HCT116 (cell line): Measurements from ENCODE around the gene SRPK2. TPM values are rescaled to one million over a fixed set of nuclear protein-coding genes. Genes with fewer than 3 reads are reported as not detected.

Experiments
- ATAC-seq: fragments of 200-7000 bp; cut with Tn5 transposase; 2 replicates; pipeline ENCODE4 v1.9.1; 2020; ENCODE audit warnings: mild to moderate bottlenecking, moderate library complexity
- BruUV-seq: library from RNA; stranded (reverse); fragments of 400-500 nt; replicated peaks from 2 replicates; lab custom pipeline; 2021; lab: Mats Ljungman, UMichigan
- CTCF ChIA-PET: fragments of 300-600 bp; sonication (Branson Sonifier 250); formaldehyde crosslinking; loops from one replicate; lab custom pipeline; 2021; ENCODE audit warnings: antibody characterized with exemption; lab: Charles Lee
- POLR2A ChIA-PET: fragments of 300-600, 350-600 bp; sonication (Branson Sonifier 250); formaldehyde crosslinking; loops from one replicate; lab custom pipeline; 2021; ENCODE audit warnings: antibody characterized with exemption; lab: Charles Lee
- RAD21 ChIA-PET, 2 experiments: fragments of 300-600 bp; sonication (Branson Sonifier 250); formaldehyde crosslinking; loops; one replicate each; lab custom pipeline; 2023; ENCODE audit warnings: low total read pairs in 2 of 2; ENCODE audit not compliant: uncharacterized antibody in 2 of 2, unreplicated experiment in 2 of 2, low non-redundant PET in 1 of 2; lab: Charles Lee
- DNase-seq: peaks from one replicate; pipeline ENCODE4 v3.0.0-alpha.2; 2010; ENCODE audit warnings: low read depth, low spot score
- H2AFZ ChIP-seq: fragments of 200-600 bp; shearing (Covaris generic), sonication (generic); 2 replicates; pipeline ENCODE4 v1.6.1; 2017; ENCODE audit warnings: low read depth, mixed run types, mixed read lengths, antibody characterized with exemption, low read length; ENCODE audit not compliant: poor library complexity, severe bottlenecking
- H3K27ac ChIP-seq: 2 replicates; pipeline ENCODE4 v1.5.1; 2012; ENCODE audit warnings: low read depth, low read length
- H3K27me3 ChIP-seq: fragments of 200-600 bp; sonication (generic); 2 replicates; pipeline ENCODE4 v1.6.1; 2016; ENCODE audit warnings: mixed run types, low read length, mixed read lengths; ENCODE audit not compliant: insufficient read depth
- H3K36me3 ChIP-seq, 2 experiments: fragments of 200-500 bp in 1 of 2; fragments of 200-600 bp in 1 of 2; sonication (Bioruptor generic) in 1 of 2; sonication (generic) in 1 of 2; 2 replicates each; pipeline versions ENCODE4 v1.5.1 to v1.6.1; 2014 to 2016; ENCODE audit warnings: low read length in 2 of 2, inconsistent platforms in 1 of 2, mixed read lengths in 1 of 2, mixed run types in 1 of 2; ENCODE audit not compliant: insufficient read depth in 2 of 2, control insufficient read depth in 1 of 2
- H3K4me1 ChIP-seq, 2 experiments: fragments of 200-600 bp in 1 of 2; sonication (generic) in 1 of 2; 2 replicates each; pipeline versions ENCODE4 v1.5.1 to v1.6.1; 2012 to 2017; ENCODE audit warnings: low read length in 2 of 2, inconsistent platforms in 1 of 2, mild to moderate bottlenecking in 1 of 2, mixed read lengths in 1 of 2, mixed run types in 1 of 2, moderate library complexity in 1 of 2; ENCODE audit not compliant: insufficient read depth in 2 of 2, control insufficient read depth in 1 of 2
- H3K4me2 ChIP-seq: fragments of 200-600 bp; sonication (generic); 2 replicates; pipeline ENCODE4 v1.6.1; 2017; ENCODE audit warnings: mixed run types, low read length, mixed read lengths
- H3K4me3 ChIP-seq, 2 experiments: fragments of 200-600 bp in 1 of 2; sonication (generic) in 1 of 2; replicated peaks in 1 of 2; 2 replicates each; pipeline ENCODE4 v1.5.1; 2011 to 2016; ENCODE audit warnings: low read length in 2 of 2, control low read depth in 1 of 2, low read depth in 1 of 2, mild to moderate bottlenecking in 1 of 2, mixed read lengths in 1 of 2, mixed run types in 1 of 2
- H3K79me2 ChIP-seq: fragments of 200-600 bp; sonication (generic); 2 replicates; pipeline ENCODE4 v1.6.1; 2017; ENCODE audit warnings: mild to moderate bottlenecking, mixed run types, low read length, moderate library complexity, mixed read lengths; ENCODE audit not compliant: insufficient read depth
- H3K9ac ChIP-seq: fragments of 200-600 bp; sonication (generic); 2 replicates; pipeline ENCODE4 v1.6.1; 2016; ENCODE audit warnings: low read length, mixed read lengths
- H3K9me2 ChIP-seq: fragments of 200-600 bp; sonication (generic), shearing (Covaris generic); 2 replicates; pipeline ENCODE4 v1.6.1; 2017; ENCODE audit warnings: mixed run types, mild to moderate bottlenecking, moderate library complexity; ENCODE audit not compliant: insufficient read depth
- H3K9me3 ChIP-seq, 2 experiments: fragments of 200-500 bp in 1 of 2; fragments of 200-600 bp in 1 of 2; sonication (Bioruptor generic) in 1 of 2; sonication (generic) in 1 of 2; 2 replicates each; pipeline ENCODE4 v1.6.1; 2014 to 2017; ENCODE audit warnings: low read length in 2 of 2, mixed read lengths in 2 of 2, inconsistent platforms in 1 of 2, low read depth in 1 of 2, mild to moderate bottlenecking in 1 of 2, mixed run types in 1 of 2, moderate library complexity in 1 of 2; ENCODE audit not compliant: control insufficient read depth in 1 of 2, insufficient read depth in 1 of 2
- H4K20me1 ChIP-seq: fragments of 200-600 bp; sonication (generic), shearing (Covaris generic); 2 replicates; pipeline ENCODE4 v1.6.1; 2017; ENCODE audit warnings: mixed run types, mild to moderate bottlenecking, moderate library complexity; ENCODE audit not compliant: insufficient read depth
- CEBPB ChIP-seq: IDR thresholded peaks from 2 replicates; pipeline ENCODE4 v1.6.1; 2012; ENCODE audit warnings: low read depth
- EZH2 ChIP-seq: fragments of 200-600 bp; sonication (generic); IDR thresholded peaks from 2 replicates; pipeline ENCODE4 v1.6.1; 2017; ENCODE audit warnings: antibody characterized with exemption, mixed run types
- POLR2A ChIP-seq: IDR thresholded peaks from 2 replicates; pipeline ENCODE4 v1.7.0; 2011; ENCODE audit warnings: borderline replicate concordance; ENCODE audit not compliant: insufficient read depth, insufficient read length; ENCODE audit errors: extremely low read depth
- RAD21 ChIP-seq: IDR thresholded peaks from 2 replicates; pipeline ENCODE4 v1.6.1; 2012; ENCODE audit warnings: low read depth, mild to moderate bottlenecking
- SIN3A ChIP-seq: IDR thresholded peaks from 2 replicates; pipeline ENCODE4 v1.6.1; 2012; ENCODE audit warnings: low read depth
- SP1 ChIP-seq: IDR thresholded peaks from 2 replicates; pipeline ENCODE4 v1.6.1; 2012; ENCODE audit warnings: low read depth
- TCF7L2 ChIP-seq: IDR thresholded peaks from 2 replicates; pipeline ENCODE4 v1.7.0; 2011; ENCODE audit warnings: borderline replicate concordance, inconsistent platforms; ENCODE audit not compliant: insufficient read depth, insufficient read length; ENCODE audit errors: extremely low read depth
- YY1 ChIP-seq: IDR thresholded peaks from 2 replicates; pipeline ENCODE4 v1.6.1; 2011; ENCODE audit warnings: low read length, low read depth, moderate library complexity, mild to moderate bottlenecking; ENCODE audit not compliant: insufficient replicate concordance; ENCODE audit errors: extremely low read depth
- intact Hi-C: fragments of 100-400 bp; cut with micrococcal nuclease; formaldehyde crosslinking; loops from 2 replicates; pipeline ENCODE4 v1.10.0; 2022
- total RNA-seq: library from RNA; stranded (reverse); gene quantifications from one replicate; pipeline ENCODE4 v1.2.1, GENCODE V29; 2021; ENCODE audit not compliant: unreplicated experiment
- TF ChIP-seq, protein P1 (sequence below): IDR thresholded peaks from 2 replicates; pipeline ENCODE4 v1.6.1; 2012
- TF ChIP-seq, protein P2 (sequence below), 3 experiments: fragments of 200-600 bp in 1 of 3; sonication (generic) in 1 of 3; IDR thresholded peaks in 2 of 3; conservative IDR thresholded peaks in 1 of 3; 2 replicates each; pipeline ENCODE4 v1.5.1; 2012 to 2017; ENCODE audit warnings: low read depth in 2 of 3, low read length in 2 of 3, antibody characterized with exemption in 1 of 3, borderline replicate concordance in 1 of 3, control low read depth in 1 of 3, mild to moderate bottlenecking in 1 of 3, mixed read lengths in 1 of 3, mixed run types in 1 of 3, moderate library complexity in 1 of 3; ENCODE audit not compliant: insufficient read depth in 1 of 3

Gene SRPK2
- total RNA-seq, 1 experiment from 2014 or later: 37.4 TPM

DNA sequence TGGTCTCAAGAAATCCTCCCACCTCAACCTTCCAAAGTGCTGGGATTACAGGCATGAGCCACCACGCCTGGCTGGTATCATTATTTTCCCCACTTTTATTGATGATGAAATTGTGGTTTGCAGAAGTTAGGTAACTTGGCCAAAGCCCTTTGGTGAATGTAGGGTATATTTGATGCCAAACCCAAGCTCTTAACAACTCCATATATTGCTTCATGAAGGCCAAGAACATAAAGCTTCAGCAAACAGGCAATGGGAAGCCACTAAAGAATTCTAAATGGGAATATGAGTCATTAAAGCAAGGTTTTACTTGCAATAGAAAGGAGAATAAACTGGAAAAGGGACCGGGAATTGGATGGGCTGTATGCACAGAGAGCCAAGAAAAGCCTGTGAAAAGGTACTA, 232.0 kb downstream of the SRPK2 start:
- H3K4me1 ChIP-seq: no peaks in the 10 kb centered on the region
- ChIA-PET CTCF (no interaction called here), POLR2A (no interaction called here), RAD21 (no interaction called here)
- TF ChIP-seq CEBPB (no peak), EZH2 (no peak)
- TF ChIP-seq, protein P1, sequence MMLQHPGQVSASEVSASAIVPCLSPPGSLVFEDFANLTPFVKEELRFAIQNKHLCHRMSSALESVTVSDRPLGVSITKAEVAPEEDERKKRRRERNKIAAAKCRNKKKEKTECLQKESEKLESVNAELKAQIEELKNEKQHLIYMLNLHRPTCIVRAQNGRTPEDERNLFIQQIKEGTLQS: no peak
- no peak overlapping the region for H3K4me3 ChIP-seq
- no peaks in the 10 kb centered on the region for H4K20me1 ChIP-seq
- no peak overlapping the region for H3K4me2 ChIP-seq
- no peaks in the 10 kb centered on the region for H3K9me3 ChIP-seq
- no peaks in the 10 kb centered on the region for H3K9me2 ChIP-seq
- intact Hi-C loops: no loop called here
- H3K27ac ChIP-seq: no peak overlapping the region
- no peak overlapping the region for H3K9ac ChIP-seq
- DNase-seq: no peak
- H2AFZ ChIP-seq: no peak overlapping the region
- ATAC-seq: no peak
- H3K36me3 ChIP-seq: no peaks in the 10 kb centered on the region
- H3K79me2 ChIP-seq: no peaks in the 10 kb centered on the region
- no peaks in the 10 kb centered on the region for H3K27me3 ChIP-seq
- BruUV-seq: no TSS peak

DNA sequence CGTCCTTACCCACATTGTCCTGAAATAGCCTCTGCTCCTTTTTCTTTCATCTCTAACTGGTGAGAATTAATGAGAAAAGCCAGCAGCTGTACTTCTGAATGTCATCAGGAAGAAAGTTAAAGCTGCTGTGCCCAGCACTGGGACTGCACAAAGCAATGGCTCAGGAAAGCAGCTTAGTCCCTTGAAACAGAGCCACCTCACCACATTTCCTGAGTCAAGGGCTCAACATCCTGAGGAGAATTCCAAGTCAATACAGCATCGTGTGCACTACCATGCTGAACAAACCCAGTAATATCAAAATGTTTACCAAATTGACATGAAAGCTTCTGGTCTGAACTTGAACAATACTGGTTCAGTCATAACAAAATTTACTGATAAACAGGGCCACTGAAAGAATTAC, 234.6 kb downstream of the SRPK2 start:
- H2AFZ ChIP-seq: no peak overlapping the region
- H3K36me3 ChIP-seq: no peaks in the 10 kb centered on the region
- no peaks in the 10 kb centered on the region for H3K79me2 ChIP-seq
- no peaks in the 10 kb centered on the region for H4K20me1 ChIP-seq
- peaks cover 0 to 14% of the 10 kb centered on the region in 2 experiments; a peak in 2 of 4 replicates for H3K4me1 ChIP-seq
- no TSS peak for BruUV-seq
- no peak for DNase-seq
- POLR2A ChIA-PET: no interaction called here
- no peak overlapping the region for H3K4me2 ChIP-seq
- RAD21 ChIA-PET: no interaction called here
- ATAC-seq: no peak
- TF ChIP-seq RAD21 (no peak), TCF7L2 (no peak), CEBPB (no peak), SP1 (no peak), POLR2A (no peak), YY1 (no peak), SIN3A (no peak)
- TF ChIP-seq, protein P1: no peak
- TF ChIP-seq, protein P2, sequence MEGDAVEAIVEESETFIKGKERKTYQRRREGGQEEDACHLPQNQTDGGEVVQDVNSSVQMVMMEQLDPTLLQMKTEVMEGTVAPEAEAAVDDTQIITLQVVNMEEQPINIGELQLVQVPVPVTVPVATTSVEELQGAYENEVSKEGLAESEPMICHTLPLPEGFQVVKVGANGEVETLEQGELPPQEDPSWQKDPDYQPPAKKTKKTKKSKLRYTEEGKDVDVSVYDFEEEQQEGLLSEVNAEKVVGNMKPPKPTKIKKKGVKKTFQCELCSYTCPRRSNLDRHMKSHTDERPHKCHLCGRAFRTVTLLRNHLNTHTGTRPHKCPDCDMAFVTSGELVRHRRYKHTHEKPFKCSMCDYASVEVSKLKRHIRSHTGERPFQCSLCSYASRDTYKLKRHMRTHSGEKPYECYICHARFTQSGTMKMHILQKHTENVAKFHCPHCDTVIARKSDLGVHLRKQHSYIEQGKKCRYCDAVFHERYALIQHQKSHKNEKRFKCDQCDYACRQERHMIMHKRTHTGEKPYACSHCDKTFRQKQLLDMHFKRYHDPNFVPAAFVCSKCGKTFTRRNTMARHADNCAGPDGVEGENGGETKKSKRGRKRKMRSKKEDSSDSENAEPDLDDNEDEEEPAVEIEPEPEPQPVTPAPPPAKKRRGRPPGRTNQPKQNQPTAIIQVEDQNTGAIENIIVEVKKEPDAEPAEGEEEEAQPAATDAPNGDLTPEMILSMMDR (IDR thresholded peaks at IDR 0.05 in 2 of 3, conservative IDR thresholded peaks at IDR 0.05 in 1 of 3; ENCODE audit: borderline replicate concordance in 1 of 3, insufficient read depth in 1 of 3, low read depth in 2 of 3, low read length in 2 of 3): no peak
- intact Hi-C loops: no loop called here
- H3K9me2 ChIP-seq: no peaks in the 10 kb centered on the region
- no peaks in the 10 kb centered on the region for H3K27me3 ChIP-seq
- no peaks in the 10 kb centered on the region for H3K9me3 ChIP-seq
- H3K27ac ChIP-seq: no peak overlapping the region
- CTCF ChIA-PET: no interaction called here
- H3K4me3 ChIP-seq: no peak overlapping the region
- no peak overlapping the region for H3K9ac ChIP-seq
